Gastrocnemius medialis (tissue), 4 donors: ENCODE measurements around the gene SC5D. TPM values are rescaled to one million over a fixed set of nuclear protein-coding genes. Genes with fewer than 3 reads are reported as not detected.

Experiments
- ATAC-seq, 2 donors: fragments of 150-250 bp; one replicate each; pipeline ENCODE4 v1.9.1; 2016
- DNase-seq, 2 donors: peaks; one replicate each; pipeline ENCODE4 v3.0.0-alpha.2; 2019
- H3K27ac ChIP-seq, 4 donors: fragments of 200-600 bp; sonication (generic); 1 replicate in 1 of 4; 2 replicates in 3 of 4; pipeline ENCODE4 v1.5.1; 2016 to 2018; ENCODE audit warnings: mild to moderate bottlenecking in 2 of 4, moderate library complexity in 1 of 4
- H3K27me3 ChIP-seq, 3 donors: fragments of 200-600 bp; sonication (generic) in 2 of 3; 1 replicate in 1 of 3; 2 replicates in 2 of 3; pipeline versions ENCODE4 v1.5.1 to v1.6.0; 2016 to 2019; ENCODE audit warnings: mild to moderate bottlenecking in 1 of 3, moderate library complexity in 1 of 3
- H3K36me3 ChIP-seq, 2 donors: fragments of 200-600 bp; sonication (generic) in 1 of 2; one replicate each; pipeline ENCODE4 v1.5.1; 2017 to 2018
- H3K4me1 ChIP-seq, 2 donors: fragments of 200-600 bp; sonication (generic) in 1 of 2; one replicate each; pipeline ENCODE4 v1.5.1; 2016 to 2017; ENCODE audit warnings: mild to moderate bottlenecking in 2 of 2
- H3K4me3 ChIP-seq, 4 donors: fragments of 200-600 bp; sonication (generic) in 3 of 4; 1 replicate in 1 of 4; 2 replicates in 3 of 4; pipeline ENCODE4 v1.5.1; 2016 to 2019; ENCODE audit warnings: mild to moderate bottlenecking in 2 of 4
- H3K9me3 ChIP-seq, 3 donors: fragments of 200-600 bp; sonication (generic) in 2 of 3; 1 replicate in 1 of 3; 2 replicates in 2 of 3; pipeline ENCODE4 v1.5.1; 2016 to 2019
- POLR2A ChIP-seq, 2 donors: fragments of 450-650 bp; IDR thresholded peaks; one replicate each; pipeline ENCODE4 v1.6.1; 2017; ENCODE audit warnings: antibody characterized with exemption in 2 of 2, mild to moderate bottlenecking in 2 of 2, moderate library complexity in 2 of 2
- in situ Hi-C, 4 donors: fragments of 200-750 bp; cut with MboI; loops; one replicate each; pipeline versions ENCODE4 v1.15.0 to v1.8.0; 2017; ENCODE audit warnings: low sequenced_read_pairs in 4 of 4
- intact Hi-C: fragments of 100-400 bp; cut with DNase I; formaldehyde crosslinking; loops from one replicate; pipeline ENCODE4 v1.15.1; 2023; ENCODE audit warnings: low total_unique reads
- total RNA-seq, 4 donors: library from RNA; depleted of rRNA; stranded (reverse); fragments of >200 nt; gene quantifications; one replicate each; pipeline versions ENCODE4 v1.1.0 to v1.2.3, GENCODE V29; 2016
- TF ChIP-seq, protein P1 (sequence below), 5 experiments: fragments of 450-650 bp in 3 of 5; fragments of 200-600 bp in 2 of 5; sonication (generic) in 2 of 5; IDR thresholded peaks in 4 of 5; conservative IDR thresholded peaks in 1 of 5; 1 replicate in 4 of 5; 2 replicates in 1 of 5; pipeline ENCODE4 v1.5.1; 2016 to 2019; ENCODE audit warnings: antibody characterized with exemption in 5 of 5, mild to moderate bottlenecking in 3 of 5, moderate library complexity in 3 of 5

The SC5D gene
- total RNA-seq, 4 donors from 2014 or later = 5.7 to 11.5 (median 6.5) TPM

- intact Hi-C loops (loop anchor here (2.0 to 10.0 kb wide), 2 partner anchors 42 to 802 kb away; no protein-coding TSS in a partner anchor), in situ Hi-C loops (no loop called here)
- Histone ChIP-seq H3K9me3 (no peaks in the 10 kb centered on the region), H3K4me1 (peaks cover 10 to 11% of the 10 kb centered on the region in 2 donors), H3K36me3 (no peaks in the 10 kb centered on the region), H3K27ac (peak overlapping the region; percentile 77 to 86 (median 82)), H3K4me3 (peak overlapping the region; percentile 68 to 95 (median 88)), H3K27me3 (no peaks in the 10 kb centered on the region)
- ATAC-seq (peak in 1 of 2 donors; percentile 7), DNase-seq (no peak)
- TF ChIP-seq, protein P1, sequence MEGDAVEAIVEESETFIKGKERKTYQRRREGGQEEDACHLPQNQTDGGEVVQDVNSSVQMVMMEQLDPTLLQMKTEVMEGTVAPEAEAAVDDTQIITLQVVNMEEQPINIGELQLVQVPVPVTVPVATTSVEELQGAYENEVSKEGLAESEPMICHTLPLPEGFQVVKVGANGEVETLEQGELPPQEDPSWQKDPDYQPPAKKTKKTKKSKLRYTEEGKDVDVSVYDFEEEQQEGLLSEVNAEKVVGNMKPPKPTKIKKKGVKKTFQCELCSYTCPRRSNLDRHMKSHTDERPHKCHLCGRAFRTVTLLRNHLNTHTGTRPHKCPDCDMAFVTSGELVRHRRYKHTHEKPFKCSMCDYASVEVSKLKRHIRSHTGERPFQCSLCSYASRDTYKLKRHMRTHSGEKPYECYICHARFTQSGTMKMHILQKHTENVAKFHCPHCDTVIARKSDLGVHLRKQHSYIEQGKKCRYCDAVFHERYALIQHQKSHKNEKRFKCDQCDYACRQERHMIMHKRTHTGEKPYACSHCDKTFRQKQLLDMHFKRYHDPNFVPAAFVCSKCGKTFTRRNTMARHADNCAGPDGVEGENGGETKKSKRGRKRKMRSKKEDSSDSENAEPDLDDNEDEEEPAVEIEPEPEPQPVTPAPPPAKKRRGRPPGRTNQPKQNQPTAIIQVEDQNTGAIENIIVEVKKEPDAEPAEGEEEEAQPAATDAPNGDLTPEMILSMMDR (IDR thresholded peaks at IDR 0.05 in 4 of 5, conservative IDR thresholded peaks at IDR 0.05 in 1 of 5) = no peak
- TF ChIP-seq POLR2A (IDR thresholded peaks at IDR 0.05) = no peak
Observed at GRCh38 chr11:121293288-121293594, 670 bp downstream of the SC5D start.

DNA sequence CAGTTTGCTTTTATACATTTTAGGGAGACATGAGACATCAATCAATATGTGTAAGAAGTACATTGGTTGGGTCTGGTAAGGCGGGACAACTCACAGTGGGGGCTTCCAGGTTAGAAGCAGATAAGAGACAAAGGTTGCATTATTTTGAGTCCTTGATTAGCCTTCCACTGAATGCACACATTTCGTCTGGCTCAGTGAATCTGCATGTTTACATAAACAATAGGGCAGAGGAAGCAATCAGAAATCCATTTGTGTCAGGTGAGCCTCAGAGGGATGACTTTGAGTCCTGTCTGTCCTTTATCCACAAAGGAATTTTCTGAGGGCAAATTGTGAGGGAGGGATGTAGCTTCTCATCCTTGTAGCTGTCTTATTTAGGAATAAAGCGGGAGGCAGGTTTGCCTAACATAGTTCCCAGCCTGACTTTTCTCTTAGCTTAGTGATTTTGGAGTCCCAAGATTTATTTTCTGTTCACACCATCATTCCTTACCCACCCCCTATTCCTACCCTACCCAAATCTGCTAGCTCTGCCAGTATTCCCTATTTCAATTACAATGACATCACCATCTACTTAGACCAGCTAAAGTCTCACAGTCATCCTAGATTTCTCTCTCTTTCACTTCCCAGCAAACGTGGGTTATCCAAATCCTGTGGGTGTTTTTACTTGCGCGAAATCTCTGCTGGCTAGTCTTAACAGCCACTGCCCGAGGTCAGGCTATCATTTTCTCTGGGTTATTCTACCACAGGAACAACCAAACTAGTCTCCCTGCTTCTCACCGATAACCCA is 2.9 kb downstream of the SC5D start:
- H3K36me3 ChIP-seq = no peaks in the 10 kb centered on the region
- H3K4me1 ChIP-seq = peaks cover 10 to 16% of the 10 kb centered on the region in 2 donors
- H3K27me3 ChIP-seq = no peaks in the 10 kb centered on the region
- TF ChIP-seq, protein P1 (IDR thresholded peaks at IDR 0.05 in 4 of 5, conservative IDR thresholded peaks at IDR 0.05 in 1 of 5) = no peak
- no peak for TF ChIP-seq POLR2A (IDR thresholded peaks at IDR 0.05)
- ATAC-seq (no peak), DNase-seq (no peak)
- H3K27ac ChIP-seq = no peak overlapping the region
- in situ Hi-C loops = no loop called here
- H3K9me3 ChIP-seq = no peaks in the 10 kb centered on the region
- intact Hi-C loops = loop anchor here (10.0 kb wide), 1 partner anchor 799 kb away; no protein-coding TSS in a partner anchor
- no peak overlapping the region for H3K4me3 ChIP-seq

DNA sequence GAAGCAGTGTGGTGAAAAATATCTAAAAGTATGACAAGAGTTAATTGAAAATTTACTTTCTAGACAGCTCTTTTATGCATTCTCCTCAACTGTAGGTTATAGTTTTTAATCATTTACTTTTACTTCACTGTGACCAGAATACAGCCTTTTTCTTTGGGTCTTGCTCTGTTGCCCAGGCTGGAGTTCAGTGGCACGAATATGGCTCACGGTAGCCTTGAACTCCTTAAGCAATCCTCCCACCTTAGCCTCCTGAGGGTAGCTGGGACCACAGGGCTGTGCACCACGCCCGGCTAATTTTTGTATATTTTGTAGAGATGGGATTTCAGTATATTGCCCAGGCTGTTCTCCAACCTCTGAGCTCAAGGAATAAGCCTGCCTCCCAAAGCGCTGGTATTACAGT is 5.3 kb downstream of the SC5D start:
- Histone ChIP-seq H3K27ac (no peak overlapping the region), H3K9me3 (no peaks in the 10 kb centered on the region), H3K36me3 (no peaks in the 10 kb centered on the region), H3K4me3 (no peak overlapping the region), H3K27me3 (no peaks in the 10 kb centered on the region), H3K4me1 (peaks cover 13 to 16% of the 10 kb centered on the region in 2 donors)
- in situ Hi-C loops (no loop called here), intact Hi-C loops (loop anchor here (10.0 kb wide), 1 partner anchor 797 kb away; no protein-coding TSS in a partner anchor)
- DNase-seq = no peak
- no peak for ATAC-seq
- TF ChIP-seq, protein P1 (IDR thresholded peaks at IDR 0.05 in 4 of 5, conservative IDR thresholded peaks at IDR 0.05 in 1 of 5) = no peak
- TF ChIP-seq POLR2A (IDR thresholded peaks at IDR 0.05) = no peak

DNA sequence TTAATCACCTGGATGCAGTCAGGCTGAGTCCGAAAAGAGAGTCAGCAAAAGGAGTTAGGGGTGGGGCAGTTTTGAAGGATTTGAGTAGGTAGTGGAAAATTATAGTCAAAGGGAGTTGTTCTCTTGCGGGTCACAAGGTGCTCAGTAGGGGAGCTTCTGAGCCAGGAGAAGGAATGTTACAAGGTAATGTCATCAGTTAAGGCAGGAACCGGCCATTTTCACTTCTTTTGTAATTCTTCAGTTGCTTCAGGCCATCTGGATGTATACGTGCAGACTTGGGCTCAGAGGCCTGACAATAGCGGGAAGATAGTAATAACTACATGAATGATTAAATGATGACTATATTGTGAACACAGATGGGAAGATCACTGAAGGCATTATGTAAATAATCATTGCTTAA is 6.2 kb downstream of the SC5D start:
- Histone ChIP-seq H3K27ac (no peak overlapping the region), H3K4me3 (no peak overlapping the region), H3K4me1 (peaks cover 8 to 11% of the 10 kb centered on the region in 2 donors), H3K36me3 (peaks cover 0 to 2% of the 10 kb centered on the region in 2 donors), H3K27me3 (no peaks in the 10 kb centered on the region), H3K9me3 (no peaks in the 10 kb centered on the region)
- no peak for ATAC-seq
- DNase-seq = no peak
- no peak for TF ChIP-seq POLR2A (IDR thresholded peaks at IDR 0.05)
- TF ChIP-seq, protein P1 (IDR thresholded peaks at IDR 0.05 in 4 of 5, conservative IDR thresholded peaks at IDR 0.05 in 1 of 5) = no peak
- intact Hi-C loops (loop anchor here (10.0 kb wide), 1 partner anchor 796 kb away; no protein-coding TSS in a partner anchor), in situ Hi-C loops (no loop called here)
